ENCODE data around the gene GAS2L1.
"Not testable (repeated sequence)": the region's sequence is repeated elsewhere in the genome, so short reads cannot be mapped to it uniquely, and the experiment has no call there.

The GAS2L1 gene

GRCh38 chr22:29340566-29340965 lies 34.1 kb downstream of the GAS2L1 start:
- H3K36me3 ChIP-seq (ENCODE audit: control insufficient read depth, insufficient read depth, low read length, severe bottlenecking) = peaks cover 62% of the 10 kb centered on the region
- H3K4me3 ChIP-seq (ENCODE audit: low read length) = no peak overlapping the region
- H3K4me1 ChIP-seq (ENCODE audit: control insufficient read depth, insufficient read depth, low read length) = peaks cover 7% of the 10 kb centered on the region
- no peak for DNase-seq (ENCODE audit: low read depth)
- H3K27me3 ChIP-seq (replicated peaks; ENCODE audit: control insufficient read depth, insufficient read depth, low read length) = no peaks in the 10 kb centered on the region
- H3K9ac ChIP-seq (ENCODE audit: low read length) = no peak overlapping the region
- no peaks in the 10 kb centered on the region for H3K9me3 ChIP-seq (ENCODE audit: control insufficient read depth, low read length)

GRCh38 chr22:29341056-29341848 lies 34.8 kb downstream of the GAS2L1 start:
- H3K9me3 ChIP-seq (ENCODE audit: control insufficient read depth, low read length) = no peaks in the 10 kb centered on the region
- peaks cover 12% of the 10 kb centered on the region for H3K4me1 ChIP-seq (ENCODE audit: control insufficient read depth, insufficient read depth, low read length)
- no peak overlapping the region for H3K9ac ChIP-seq (ENCODE audit: low read length)
- H3K4me3 ChIP-seq (ENCODE audit: low read length) = no peak overlapping the region
- H3K27me3 ChIP-seq (replicated peaks; ENCODE audit: control insufficient read depth, insufficient read depth, low read length) = no peaks in the 10 kb centered on the region
- no peak for DNase-seq (ENCODE audit: low read depth)
- peaks cover 56% of the 10 kb centered on the region for H3K36me3 ChIP-seq (ENCODE audit: control insufficient read depth, insufficient read depth, low read length, severe bottlenecking)

- no peaks in the 10 kb centered on the region for H3K27me3 ChIP-seq (replicated peaks; ENCODE audit: control insufficient read depth, insufficient read depth, low read length)
- H3K9me3 ChIP-seq (ENCODE audit: control insufficient read depth, low read length) = no peaks in the 10 kb centered on the region
- peaks cover 54% of the 10 kb centered on the region for H3K36me3 ChIP-seq (ENCODE audit: control insufficient read depth, insufficient read depth, low read length, severe bottlenecking)
- no peak for DNase-seq (ENCODE audit: low read depth)
- no peak overlapping the region for H3K4me3 ChIP-seq (ENCODE audit: low read length)
- H3K4me1 ChIP-seq (ENCODE audit: control insufficient read depth, insufficient read depth, low read length) = peaks cover 14% of the 10 kb centered on the region
- H3K9ac ChIP-seq (ENCODE audit: low read length) = no peak overlapping the region
Measured at GRCh38 chr22:29341849-29342127, 35.3 kb downstream of the GAS2L1 start.

DNA sequence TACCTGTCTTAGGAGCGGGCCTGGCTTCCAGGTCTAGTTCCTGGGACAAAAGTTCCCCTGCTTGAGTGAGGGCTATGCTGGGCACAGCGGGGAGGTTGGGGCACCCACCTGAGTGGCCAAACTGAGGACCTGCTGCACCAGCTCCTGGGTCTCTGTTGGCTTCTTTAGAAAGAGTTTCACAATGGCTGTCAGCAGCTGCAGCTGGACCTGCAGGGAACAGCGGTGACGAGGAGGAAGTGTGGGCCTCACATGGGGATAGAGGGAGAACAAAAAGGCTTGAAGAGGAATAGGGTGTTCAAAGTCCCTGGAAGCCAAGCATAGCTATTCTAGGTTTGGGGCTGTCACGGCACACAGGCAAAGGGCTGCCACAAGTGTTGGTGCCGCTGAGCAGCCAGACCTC lies 35.7 kb downstream of the GAS2L1 start:
- no peak for DNase-seq (ENCODE audit: low read depth)
- Histone ChIP-seq H3K4me3 (ENCODE audit: low read length) (no peak overlapping the region), H3K27me3 (replicated peaks; ENCODE audit: control insufficient read depth, insufficient read depth, low read length) (no peaks in the 10 kb centered on the region), H3K9me3 (ENCODE audit: control insufficient read depth, low read length) (no peaks in the 10 kb centered on the region), H3K4me1 (ENCODE audit: control insufficient read depth, insufficient read depth, low read length) (peaks cover 15% of the 10 kb centered on the region), H3K36me3 (ENCODE audit: control insufficient read depth, insufficient read depth, low read length, severe bottlenecking) (peaks cover 54% of the 10 kb centered on the region), H3K9ac (ENCODE audit: low read length) (no peak overlapping the region)

DNA sequence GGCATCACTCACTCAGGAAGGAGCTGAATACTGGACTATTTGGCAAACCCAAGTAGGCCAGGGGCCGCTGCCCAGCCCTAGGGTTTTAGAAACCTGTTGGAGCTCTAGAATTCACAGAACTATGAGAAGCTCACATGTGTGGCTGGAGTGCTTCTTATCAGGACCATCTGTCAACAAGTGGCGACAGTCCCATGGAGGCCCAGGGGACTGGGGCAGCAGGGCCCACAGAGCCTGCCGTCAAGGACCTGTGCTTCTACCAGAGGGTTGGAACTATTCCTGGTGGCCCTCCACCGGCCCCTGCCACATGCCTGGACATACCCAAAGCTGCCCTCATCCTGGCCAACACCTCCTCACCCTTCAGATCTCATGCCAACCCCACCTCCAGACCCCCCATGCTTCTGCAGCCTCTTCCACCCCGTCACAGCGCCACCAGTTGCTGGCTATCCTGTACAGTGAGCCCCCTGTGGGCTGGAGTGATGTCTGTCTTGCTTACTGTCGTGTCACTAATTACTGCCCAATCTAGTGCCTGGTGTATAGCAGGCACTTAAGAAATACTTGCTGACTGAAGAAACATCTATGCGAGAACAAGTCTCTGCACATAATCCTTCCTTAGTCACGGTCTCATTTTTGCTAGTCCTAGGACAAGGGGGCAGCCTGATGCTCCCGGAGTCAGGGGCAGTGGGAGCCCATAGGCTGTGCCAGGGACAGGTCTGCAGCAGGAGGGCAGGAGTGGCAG lies 36.3 kb downstream of the GAS2L1 start:
- H3K4me1 ChIP-seq (ENCODE audit: control insufficient read depth, insufficient read depth, low read length) = peaks cover 21% of the 10 kb centered on the region
- no peak overlapping the region for H3K9ac ChIP-seq (ENCODE audit: low read length)
- no peak for DNase-seq (ENCODE audit: low read depth)
- H3K36me3 ChIP-seq (ENCODE audit: control insufficient read depth, insufficient read depth, low read length, severe bottlenecking) = peaks cover 55% of the 10 kb centered on the region
- no peaks in the 10 kb centered on the region for H3K27me3 ChIP-seq (replicated peaks; ENCODE audit: control insufficient read depth, insufficient read depth, low read length)
- no peak overlapping the region for H3K4me3 ChIP-seq (ENCODE audit: low read length)
- no peaks in the 10 kb centered on the region for H3K9me3 ChIP-seq (ENCODE audit: control insufficient read depth, low read length)

DNA sequence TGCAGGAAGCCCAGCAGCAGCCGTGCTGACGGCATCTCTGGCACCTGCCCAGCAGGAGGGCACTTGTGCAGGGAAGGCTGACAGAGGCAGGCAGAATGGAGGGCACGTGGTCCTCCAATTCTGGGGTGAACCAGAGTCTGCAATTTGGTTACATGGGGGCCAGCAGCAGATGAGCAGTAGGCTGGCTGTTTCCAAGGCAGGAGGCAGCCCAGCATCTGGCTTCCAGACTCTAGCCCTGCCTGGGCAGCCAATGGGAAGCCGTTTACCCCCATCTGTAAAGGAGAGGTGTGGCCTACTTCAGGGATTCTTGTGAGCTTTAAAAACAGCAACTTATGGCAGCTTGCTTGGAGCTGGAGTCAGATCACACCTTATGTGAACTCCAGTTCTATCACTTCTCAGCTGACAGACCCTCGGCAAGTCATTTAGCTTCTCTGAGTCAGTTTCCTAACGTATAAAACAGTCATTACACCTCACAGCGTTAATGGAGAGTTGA lies 36.9 kb downstream of the GAS2L1 start:
- peaks cover 55% of the 10 kb centered on the region for H3K36me3 ChIP-seq (ENCODE audit: control insufficient read depth, insufficient read depth, low read length, severe bottlenecking)
- H3K4me3 ChIP-seq (ENCODE audit: low read length) = no peak overlapping the region
- H3K4me1 ChIP-seq (ENCODE audit: control insufficient read depth, insufficient read depth, low read length) = peaks cover 23% of the 10 kb centered on the region
- no peaks in the 10 kb centered on the region for H3K27me3 ChIP-seq (replicated peaks; ENCODE audit: control insufficient read depth, insufficient read depth, low read length)
- H3K9me3 ChIP-seq (ENCODE audit: control insufficient read depth, low read length) = no peaks in the 10 kb centered on the region
- H3K9ac ChIP-seq (ENCODE audit: low read length) = no peak overlapping the region
- peak; percentile 41 for DNase-seq (ENCODE audit: low read depth)

DNA sequence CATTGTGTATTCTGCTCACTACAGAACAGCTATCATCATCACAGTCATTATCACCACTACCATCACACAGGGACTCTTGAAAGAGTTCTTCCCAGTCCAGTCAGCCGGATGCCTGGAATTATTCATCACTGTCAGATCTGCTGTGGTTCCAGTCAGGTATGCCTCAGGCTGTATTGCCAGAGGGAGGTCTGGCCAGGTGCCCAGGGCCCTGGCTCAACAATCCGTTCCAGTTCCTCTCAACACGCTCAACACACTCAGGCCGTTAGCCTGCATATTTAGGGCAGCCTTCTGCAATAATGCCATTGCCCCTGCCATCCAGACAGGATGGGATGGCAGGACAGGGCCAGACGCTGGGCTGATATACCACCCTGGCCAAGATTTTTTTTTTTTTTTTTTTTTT lies 37.7 kb downstream of the GAS2L1 start:
- Histone ChIP-seq H3K9me3 (ENCODE audit: control insufficient read depth, low read length) (no peaks in the 10 kb centered on the region), H3K36me3 (ENCODE audit: control insufficient read depth, insufficient read depth, low read length, severe bottlenecking) (peaks cover 55% of the 10 kb centered on the region), H3K4me1 (ENCODE audit: control insufficient read depth, insufficient read depth, low read length) (peaks cover 23% of the 10 kb centered on the region), H3K4me3 (ENCODE audit: low read length) (no peak overlapping the region), H3K27me3 (replicated peaks; ENCODE audit: control insufficient read depth, insufficient read depth, low read length) (no peaks in the 10 kb centered on the region), H3K9ac (ENCODE audit: low read length) (no peak overlapping the region)
- peak; percentile 77 for DNase-seq (ENCODE audit: low read depth)

DNA sequence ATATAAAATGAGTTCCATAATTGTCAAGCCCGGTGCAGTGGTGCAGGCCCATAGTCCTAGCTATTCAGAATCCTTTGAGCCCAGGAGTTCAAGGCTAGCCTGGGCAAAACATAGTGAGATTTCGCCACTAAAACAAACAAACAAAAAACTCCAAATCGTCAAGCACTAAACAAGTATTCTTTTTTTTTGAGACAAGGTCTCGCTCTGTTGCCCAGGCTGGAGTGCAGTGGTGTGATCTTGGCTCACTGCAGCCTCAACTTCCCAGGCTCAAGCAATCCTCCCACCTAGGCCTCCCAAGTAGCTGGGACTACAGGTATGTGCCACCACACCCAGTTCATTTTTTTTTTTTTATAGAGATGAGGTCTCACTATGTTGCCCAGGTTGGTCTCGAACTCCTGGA lies 38.4 kb downstream of the GAS2L1 start:
- Histone ChIP-seq H3K4me1 (ENCODE audit: control insufficient read depth, insufficient read depth, low read length) (peaks cover 23% of the 10 kb centered on the region), H3K36me3 (ENCODE audit: control insufficient read depth, insufficient read depth, low read length, severe bottlenecking) (peaks cover 57% of the 10 kb centered on the region)
- H3K9ac ChIP-seq (ENCODE audit: low read length); H3K9me3 ChIP-seq (ENCODE audit: control insufficient read depth, low read length); H3K4me3 ChIP-seq (ENCODE audit: low read length); DNase-seq (ENCODE audit: low read depth); H3K27me3 ChIP-seq (replicated peaks; ENCODE audit: control insufficient read depth, insufficient read depth, low read length): not testable (repeated sequence)

GRCh38 chr22:29345932-29346331 lies 39.5 kb downstream of the GAS2L1 start:
- peak; percentile 15 for DNase-seq (ENCODE audit: low read depth)
- H3K4me3 ChIP-seq (ENCODE audit: low read length) = no peak overlapping the region
- H3K4me1 ChIP-seq (ENCODE audit: control insufficient read depth, insufficient read depth, low read length) = peaks cover 23% of the 10 kb centered on the region
- peaks cover 57% of the 10 kb centered on the region for H3K36me3 ChIP-seq (ENCODE audit: control insufficient read depth, insufficient read depth, low read length, severe bottlenecking)
- no peaks in the 10 kb centered on the region for H3K9me3 ChIP-seq (ENCODE audit: control insufficient read depth, low read length)
- H3K9ac ChIP-seq (ENCODE audit: low read length) = peak overlapping the region; percentile 37
- no peaks in the 10 kb centered on the region for H3K27me3 ChIP-seq (replicated peaks; ENCODE audit: control insufficient read depth, insufficient read depth, low read length)

GRCh38 chr22:29346659-29347058 lies 40.2 kb downstream of the GAS2L1 start:
- H3K4me3 ChIP-seq (ENCODE audit: low read length) = no peak overlapping the region
- peaks cover 57% of the 10 kb centered on the region for H3K36me3 ChIP-seq (ENCODE audit: control insufficient read depth, insufficient read depth, low read length, severe bottlenecking)
- peak overlapping the region; percentile 37 for H3K9ac ChIP-seq (ENCODE audit: low read length)
- H3K4me1 ChIP-seq (ENCODE audit: control insufficient read depth, insufficient read depth, low read length) = peaks cover 23% of the 10 kb centered on the region
- no peaks in the 10 kb centered on the region for H3K9me3 ChIP-seq (ENCODE audit: control insufficient read depth, low read length)
- H3K27me3 ChIP-seq (replicated peaks; ENCODE audit: control insufficient read depth, insufficient read depth, low read length) = no peaks in the 10 kb centered on the region
- DNase-seq (ENCODE audit: low read depth) = no peak

DNA sequence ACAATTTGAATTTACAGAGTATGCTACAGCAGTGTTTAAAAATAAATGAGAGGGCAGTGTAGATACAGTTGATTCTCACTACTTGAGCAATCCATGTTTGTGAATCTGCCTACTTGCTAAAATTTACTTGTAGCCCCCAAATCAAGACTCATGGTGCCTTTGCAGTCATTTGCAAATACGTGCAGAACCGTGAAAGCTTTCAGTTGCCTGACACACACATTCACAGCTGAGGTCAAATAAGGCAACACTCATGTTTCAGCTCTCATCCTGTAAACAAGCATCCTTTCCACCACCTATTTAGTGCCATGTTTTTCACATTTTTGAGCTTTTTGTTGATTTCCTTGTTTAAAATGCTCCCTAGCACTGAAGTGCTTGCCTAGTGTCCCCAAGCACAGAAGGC lies 41.6 kb downstream of the GAS2L1 start:
- DNase-seq (ENCODE audit: low read depth) = no peak
- H3K27me3 ChIP-seq (replicated peaks; ENCODE audit: control insufficient read depth, insufficient read depth, low read length) = no peaks in the 10 kb centered on the region
- no peak overlapping the region for H3K9ac ChIP-seq (ENCODE audit: low read length)
- H3K36me3 ChIP-seq (ENCODE audit: control insufficient read depth, insufficient read depth, low read length, severe bottlenecking) = peaks cover 56% of the 10 kb centered on the region
- no peak overlapping the region for H3K4me3 ChIP-seq (ENCODE audit: low read length)
- peaks cover 23% of the 10 kb centered on the region for H3K4me1 ChIP-seq (ENCODE audit: control insufficient read depth, insufficient read depth, low read length)
- no peaks in the 10 kb centered on the region for H3K9me3 ChIP-seq (ENCODE audit: control insufficient read depth, low read length)

Measured in adipocyte (in vitro differentiated cells).